H9 (cell line): ENCODE measurements around the gene TSTD2. TPM values are rescaled to one million over a fixed set of nuclear protein-coding genes. Genes with fewer than 3 reads are reported as not detected.

Source experiments
- DNase-seq: peaks from one replicate; pipeline ENCODE4 v3.0.0-alpha.2; 2017
- H2AFZ ChIP-seq: one replicate; pipeline ENCODE4 v1.6.1; 2013; ENCODE audit warnings: mild to moderate bottlenecking, low read length, control low read depth, moderate library complexity
- H2AK5ac ChIP-seq: 2 replicates; pipeline ENCODE4 v1.6.1; 2013; ENCODE audit warnings: low read length, control low read depth, mixed read lengths; ENCODE audit not compliant: insufficient read length
- H2BK120ac ChIP-seq: one replicate; pipeline ENCODE4 v1.6.1; 2013; ENCODE audit warnings: low read depth, mild to moderate bottlenecking, low read length, control low read depth, inconsistent platforms; ENCODE audit not compliant: poor library complexity, severe bottlenecking
- H2BK12ac ChIP-seq: 2 replicates; pipeline ENCODE4 v1.6.1; 2013; ENCODE audit warnings: low read length, control low read depth, mixed read lengths, low read depth; ENCODE audit not compliant: insufficient read length
- H2BK15ac ChIP-seq: 2 replicates; pipeline ENCODE4 v1.6.1; 2013; ENCODE audit warnings: low read depth, low read length, control low read depth
- H2BK20ac ChIP-seq: one replicate; pipeline ENCODE4 v1.6.1; 2013; ENCODE audit warnings: low read depth, mild to moderate bottlenecking, low read length, control low read depth, inconsistent platforms; ENCODE audit not compliant: poor library complexity, severe bottlenecking
- H2BK5ac ChIP-seq: 2 replicates; pipeline ENCODE4 v1.6.1; 2013; ENCODE audit warnings: low read length, control low read depth, mixed read lengths; ENCODE audit not compliant: insufficient read length
- H3K14ac ChIP-seq: 2 replicates; pipeline ENCODE4 v1.6.1; 2013; ENCODE audit warnings: low read length, control low read depth; ENCODE audit not compliant: insufficient read depth
- H3K18ac ChIP-seq: 2 replicates; pipeline ENCODE4 v1.6.1; 2013; ENCODE audit warnings: low read depth, mild to moderate bottlenecking, mixed read lengths, low read length, control low read depth; ENCODE audit not compliant: insufficient read length
- H3K23ac ChIP-seq: 2 replicates; pipeline ENCODE4 v1.6.1; 2013; ENCODE audit warnings: low read length, control low read depth, mixed read lengths, low read depth; ENCODE audit not compliant: insufficient read length
- H3K23me2 ChIP-seq: 2 replicates; pipeline ENCODE4 v1.6.1; 2013; ENCODE audit warnings: low read depth, mild to moderate bottlenecking, mixed read lengths, low read length, control low read depth; ENCODE audit not compliant: insufficient read length, poor library complexity, severe bottlenecking
- H3K27ac ChIP-seq: 2 replicates; pipeline ENCODE4 v1.5.1; 2013; ENCODE audit warnings: low read length, control low read depth, mixed read lengths, low read depth; ENCODE audit not compliant: insufficient read length
- H3K27me3 ChIP-seq: 2 replicates; pipeline ENCODE4 v1.6.1; 2013; ENCODE audit warnings: low read length, control low read depth, inconsistent platforms; ENCODE audit not compliant: insufficient read depth
- H3K4ac ChIP-seq: 2 replicates; pipeline ENCODE4 v1.6.1; 2013; ENCODE audit warnings: low read depth, mild to moderate bottlenecking, control low read depth, inconsistent platforms, low read length, moderate library complexity
- H3K4me1 ChIP-seq: 2 replicates; pipeline ENCODE4 v1.6.1; 2013; ENCODE audit warnings: low read length, control low read depth, inconsistent platforms; ENCODE audit not compliant: insufficient read depth
- H3K4me2 ChIP-seq: 2 replicates; pipeline ENCODE4 v1.6.1; 2013; ENCODE audit warnings: low read length, control low read depth, mixed read lengths; ENCODE audit not compliant: insufficient read length, insufficient read depth
- H3K56ac ChIP-seq: 2 replicates; pipeline ENCODE4 v1.6.1; 2013; ENCODE audit warnings: low read depth, mild to moderate bottlenecking, mixed read lengths, low read length, control low read depth; ENCODE audit not compliant: insufficient read length
- H3K79me1 ChIP-seq: 2 replicates; pipeline ENCODE4 v1.6.1; 2013; ENCODE audit warnings: low read depth, mild to moderate bottlenecking, moderate library complexity, low read length, control low read depth, inconsistent platforms; ENCODE audit not compliant: insufficient read depth, poor library complexity, severe bottlenecking
- H3K79me2 ChIP-seq: 2 replicates; pipeline ENCODE4 v1.6.1; 2013; ENCODE audit warnings: low read length, control low read depth, inconsistent platforms; ENCODE audit not compliant: insufficient read depth
- H3K9ac ChIP-seq: 2 replicates; pipeline ENCODE4 v1.6.1; 2013; ENCODE audit warnings: low read length, control low read depth, mixed read lengths; ENCODE audit not compliant: insufficient read length; ENCODE audit errors: extremely low read depth
- H3K9me3 ChIP-seq: one replicate; pipeline ENCODE4 v1.6.1; 2013; ENCODE audit warnings: low read depth, low read length, inconsistent platforms; ENCODE audit not compliant: control insufficient read depth
- H3T11ph ChIP-seq: one replicate; pipeline ENCODE4 v1.6.1; 2013; ENCODE audit warnings: mild to moderate bottlenecking, low read length, control low read depth, inconsistent platforms
- H4K20me1 ChIP-seq: one replicate; pipeline ENCODE4 v1.6.1; 2013; ENCODE audit not compliant: control insufficient read depth, insufficient read length, insufficient read depth
- H4K5ac ChIP-seq: 2 replicates; pipeline ENCODE4 v1.6.1; 2013; ENCODE audit warnings: low read depth, mild to moderate bottlenecking, mixed read lengths, low read length, control low read depth; ENCODE audit not compliant: insufficient read length
- H4K8ac ChIP-seq: replicated peaks from 2 replicates; pipeline ENCODE4 v1.6.1; 2013; ENCODE audit warnings: low read length, control low read depth, mixed read lengths, low read depth; ENCODE audit not compliant: insufficient read length
- H4K91ac ChIP-seq: 2 replicates; pipeline ENCODE4 v1.6.1; 2013; ENCODE audit warnings: low read depth, mild to moderate bottlenecking, moderate library complexity, mixed read lengths, low read length, control low read depth; ENCODE audit not compliant: insufficient read length
- H3K27ac Mint-ChIP-seq, 3 experiments: 2 replicates in 2 of 3; 3 replicates in 1 of 3; pipeline ENCODE4 v1.8.0; 2020 to 2021; ENCODE audit warnings: mixed read lengths in 3 of 3, mild to moderate bottlenecking in 1 of 3, moderate library complexity in 1 of 3
- H3K27me3 Mint-ChIP-seq: 2 replicates; pipeline ENCODE4 v1.8.0; 2021; ENCODE audit warnings: low read depth, mild to moderate bottlenecking, moderate library complexity, mixed read lengths
- H3K36me3 Mint-ChIP-seq, 3 experiments: 2 replicates in 2 of 3; 3 replicates in 1 of 3; pipeline ENCODE4 v1.8.0; 2020 to 2021; ENCODE audit warnings: low read depth in 3 of 3, mixed read lengths in 3 of 3; ENCODE audit not compliant: insufficient read depth in 1 of 3
- H3K4me1 Mint-ChIP-seq, 2 experiments: 2 replicates each; pipeline ENCODE4 v1.8.0; 2020; ENCODE audit warnings: mixed read lengths in 2 of 2
- H3K4me3 Mint-ChIP-seq, 2 experiments: 2 replicates in 1 of 2; 3 replicates in 1 of 2; pipeline ENCODE4 v1.8.0; 2020 to 2021; ENCODE audit warnings: mild to moderate bottlenecking in 2 of 2, mixed read lengths in 2 of 2, moderate library complexity in 1 of 2
- H3K9me3 Mint-ChIP-seq, 2 experiments: 2 replicates in 1 of 2; 3 replicates in 1 of 2; pipeline ENCODE4 v1.8.0; 2020; ENCODE audit warnings: mild to moderate bottlenecking in 2 of 2, mixed read lengths in 2 of 2, moderate library complexity in 1 of 2
- CTCF ChIP-seq: fragments of 200-600 bp; sonication (generic); conservative IDR thresholded peaks from 3 replicates; pipeline ENCODE4 v1.8.0; 2021; ENCODE audit warnings: antibody characterized with exemption, mild to moderate bottlenecking
- WGBS: extraction: QIAGEN DNeasy Blood & Tissue Kit; methylation state at CpG from one replicate; pipeline ENCODE4 v1.1.7; 2013; ENCODE audit warnings: missing lambda C conversion rate, low lambda C conversion rate, mixed read lengths; ENCODE audit not compliant: insufficient read length; ENCODE audit errors: extremely low coverage; 5-methylcytosine and 5-hydroxymethylcytosine counted together
- total RNA-seq: library from RNA; stranded (reverse); gene quantifications from 2 replicates; pipeline ENCODE4 v1.2.1, GENCODE V29; 2021

The TSTD2 gene
- total RNA-seq, 1 experiment from 2014 or later = 23.5 TPM

DNA sequence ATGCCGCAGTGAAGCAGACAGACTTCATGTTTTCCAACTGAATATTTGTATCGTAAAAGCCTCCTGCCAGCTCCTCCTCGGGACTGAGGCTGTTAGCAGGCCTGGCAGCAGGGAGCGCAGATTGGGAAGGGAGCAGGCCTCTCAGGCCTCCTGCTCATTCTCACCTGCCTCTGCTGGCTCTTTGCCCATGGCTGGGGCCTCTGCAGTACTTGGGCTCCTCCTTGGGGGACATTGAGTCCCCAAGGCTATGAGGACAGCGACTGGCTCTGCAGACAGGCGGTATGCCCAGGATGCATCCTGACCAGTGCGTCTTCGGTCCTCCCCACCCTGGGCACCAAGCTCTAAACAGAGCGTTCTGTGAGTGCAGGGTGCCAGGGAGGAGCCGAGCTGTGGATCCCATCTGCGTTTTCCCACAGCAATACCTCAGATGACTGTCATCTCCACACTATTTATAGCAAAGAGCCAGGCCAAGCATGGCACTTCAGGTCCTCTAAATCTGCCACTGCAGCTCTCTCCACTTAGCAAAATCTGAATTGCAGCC, 38.7 kb downstream of the TSTD2 start:
- no peak overlapping the region for H4K91ac ChIP-seq
- no CpG with 5 or more reads among the region's 11 CpGs for WGBS

More for the DNA sequence above, 38.7 kb downstream of the TSTD2 start:
- no peaks in the 10 kb centered on the region for H3K23me2 ChIP-seq
- no peak overlapping the region for H3K56ac ChIP-seq
- H2BK15ac ChIP-seq = no peak overlapping the region
- H3T11ph ChIP-seq = no peak overlapping the region
- no peaks in the 10 kb centered on the region for H3K79me1 ChIP-seq
- H2AFZ ChIP-seq = no peak overlapping the region
- H3K18ac ChIP-seq = no peak overlapping the region
- peaks cover 11 to 14% of the 10 kb centered on the region in 2 experiments for H3K4me1 Mint-ChIP-seq
- H4K8ac ChIP-seq = no peak overlapping the region
- no peak overlapping the region for H3K27ac Mint-ChIP-seq
- no peaks in the 10 kb centered on the region for H4K20me1 ChIP-seq
- H3K36me3 Mint-ChIP-seq = 0 out of 7 replicates have a peak, but pooled peaks cover 0 to under 1% (median 0%) of the 10 kb centered on the region in 3 experiments
- no peaks in the 10 kb centered on the region for H3K27me3 ChIP-seq
- TF ChIP-seq CTCF = no peak
- H2AK5ac ChIP-seq = no peak overlapping the region
- H3K4ac ChIP-seq = no peak overlapping the region
- no peak overlapping the region for H3K9ac ChIP-seq
- H2BK5ac ChIP-seq = no peak overlapping the region
- H3K14ac ChIP-seq = no peak overlapping the region
- no peak for DNase-seq
- H3K4me1 ChIP-seq = no peaks in the 10 kb centered on the region; the same call in 1 of the 2 replicates
- no peaks in the 10 kb centered on the region for H3K9me3 Mint-ChIP-seq
- H2BK20ac ChIP-seq = no peak overlapping the region
- H3K4me2 ChIP-seq = no peak overlapping the region
- no peak overlapping the region for H3K4me3 Mint-ChIP-seq
- H3K79me2 ChIP-seq = no peaks in the 10 kb centered on the region
- no peak overlapping the region for H2BK12ac ChIP-seq
- no peak overlapping the region for H4K5ac ChIP-seq
- no peaks in the 10 kb centered on the region for H3K27me3 Mint-ChIP-seq
- H3K27ac ChIP-seq = no peak overlapping the region
- H2BK120ac ChIP-seq = no peak overlapping the region
- no peaks in the 10 kb centered on the region for H3K9me3 ChIP-seq
- no peak overlapping the region for H3K23ac ChIP-seq
